GM18520 (cell line): ENCODE data around the gene PIBF1.
"Not testable (repeated sequence)": the region's sequence is repeated elsewhere in the genome, so short reads cannot be mapped to it uniquely, and the experiment has no call there.

ENCODE experiments used
- ATAC-seq: cut with Tn5 transposase; IDR thresholded peaks from one replicate; pipeline ENCODE4 v1.9.1; 2021; ENCODE audit not compliant: unreplicated experiment

PIBF1 gene

DNA sequence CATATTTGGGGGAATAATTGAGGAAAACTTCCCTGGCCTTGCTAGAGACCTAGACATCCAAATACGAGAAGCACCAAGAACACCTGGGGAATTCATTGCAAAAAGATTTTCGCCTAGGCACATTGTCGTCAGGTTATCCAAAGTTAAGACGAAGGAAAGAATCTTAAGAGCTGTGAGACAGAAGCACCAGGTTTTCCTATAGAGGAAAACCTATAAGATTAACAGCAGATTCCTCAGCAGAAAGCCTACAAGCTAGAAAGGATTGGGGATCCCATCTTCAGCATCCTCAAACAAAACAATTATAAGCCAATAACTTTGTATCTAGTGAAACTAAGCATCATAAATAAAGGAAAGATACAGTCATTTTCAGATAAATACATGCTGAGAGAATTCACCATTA lies 114.9 kb downstream of the PIBF1 start:
- no peak for ATAC-seq

DNA sequence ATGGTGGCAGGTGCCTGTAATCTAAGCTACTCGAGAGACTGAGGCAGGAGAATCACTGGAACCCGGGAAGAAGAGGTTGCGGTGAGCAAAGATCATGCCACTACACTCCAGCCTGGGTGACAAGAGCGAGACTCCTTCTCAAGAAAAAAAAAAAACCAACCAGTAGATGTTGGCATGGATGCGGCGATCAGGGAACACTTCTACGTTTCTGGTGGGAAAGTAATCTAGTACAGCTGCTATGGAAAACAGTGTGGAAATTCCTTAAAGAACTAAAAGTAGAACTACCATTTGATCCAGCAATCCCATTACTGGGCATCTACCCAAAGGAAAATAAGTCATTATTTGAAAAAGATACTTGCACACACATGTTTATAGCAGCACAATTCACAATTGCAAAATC lies 119.6 kb downstream of the PIBF1 start:
- not testable (repeated sequence) for ATAC-seq

DNA sequence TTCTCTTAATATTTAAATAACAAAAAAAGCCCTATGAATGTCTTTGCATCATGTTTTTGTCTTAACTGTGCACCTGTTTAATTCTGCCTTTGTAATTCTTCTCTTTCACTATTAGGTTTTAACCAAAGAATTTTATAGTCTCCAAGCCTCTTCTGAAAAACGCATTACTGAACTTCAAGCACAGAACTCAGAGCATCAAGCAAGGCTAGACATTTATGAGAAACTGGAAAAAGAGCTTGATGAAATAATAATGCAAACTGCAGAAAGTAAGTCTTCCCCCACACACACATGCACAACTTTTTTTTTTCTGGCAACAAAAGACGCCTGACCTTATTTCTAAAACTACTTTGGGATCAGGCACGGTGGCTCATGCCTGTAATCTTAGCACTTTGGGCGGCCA lies 126.5 kb downstream of the PIBF1 start:
- ATAC-seq = no peak

DNA sequence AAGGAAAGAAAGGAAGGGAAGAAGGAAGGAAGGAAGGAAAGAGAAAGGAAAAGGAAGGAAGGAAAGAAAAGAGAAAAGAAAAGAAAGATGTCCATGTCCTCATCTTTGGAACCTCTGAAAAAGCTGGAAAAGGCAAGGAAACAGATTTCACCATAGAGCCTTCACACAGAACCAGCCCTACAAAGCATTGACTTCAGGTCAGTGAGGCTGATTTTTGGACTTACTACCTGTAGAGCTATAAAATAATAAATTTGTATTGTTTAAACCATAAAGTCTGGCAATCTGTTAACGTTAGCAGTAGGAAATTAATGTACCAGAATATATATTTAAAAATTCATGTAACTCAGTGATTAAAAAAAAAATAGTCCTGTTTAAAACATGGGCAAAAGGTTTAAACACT lies 130.0 kb downstream of the PIBF1 start:
- ATAC-seq = no peak

DNA sequence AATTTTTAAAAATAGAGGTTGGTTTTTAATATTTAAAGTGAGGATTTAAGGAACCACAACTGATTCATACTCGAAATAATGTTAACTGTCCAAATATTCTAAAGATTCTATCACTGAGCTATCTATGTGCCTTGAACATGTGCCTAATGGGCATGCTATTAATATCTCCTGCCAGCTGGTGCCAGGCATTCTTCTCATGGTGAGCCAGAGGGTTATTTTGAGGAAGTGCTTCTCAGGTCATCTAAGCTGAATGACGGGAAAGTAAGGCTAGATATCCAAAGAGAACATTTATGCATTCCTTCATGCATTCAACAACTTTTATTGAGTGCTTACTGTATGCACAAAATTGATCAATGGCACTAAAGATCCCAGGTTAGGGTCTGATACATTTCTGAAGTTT lies 138.2 kb downstream of the PIBF1 start:
- no peak for ATAC-seq

DNA sequence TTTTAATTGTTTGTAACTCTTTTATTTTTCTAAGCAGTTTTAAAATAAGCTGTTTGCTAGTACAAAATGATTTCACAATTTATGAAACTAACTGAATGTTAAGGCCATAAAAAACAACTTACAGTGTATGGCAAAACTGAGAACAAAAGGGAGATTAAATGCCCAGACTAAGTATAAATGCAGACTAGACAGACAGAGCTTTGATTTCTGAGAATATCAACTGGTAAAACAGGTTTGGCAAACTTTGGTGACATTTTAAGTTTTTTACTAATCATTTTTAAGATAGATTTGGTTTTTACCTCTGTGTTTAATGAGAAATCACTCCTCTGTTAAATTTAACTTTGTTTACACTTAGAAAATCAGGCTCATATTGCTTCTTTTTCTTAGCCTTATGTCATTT lies 149.4 kb downstream of the PIBF1 start:
- no peak for ATAC-seq

DNA sequence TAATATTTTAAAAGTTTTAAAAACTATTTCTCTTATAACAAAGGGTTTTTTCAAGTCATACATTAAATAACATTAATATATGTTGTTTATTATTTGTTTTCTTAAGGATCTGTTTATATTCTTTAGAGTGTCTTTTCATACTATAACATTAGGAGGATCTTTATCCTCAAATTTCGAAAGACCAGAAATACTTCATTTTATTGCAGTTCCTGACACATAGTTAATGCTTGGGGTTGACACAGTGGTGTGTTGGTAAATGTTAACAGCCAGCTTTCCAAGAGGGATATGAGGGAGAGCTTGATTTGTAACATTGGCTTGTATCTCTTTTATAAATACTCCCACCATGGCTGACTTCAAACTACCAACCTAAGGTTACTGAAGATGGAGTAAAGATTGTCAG lies 150.3 kb downstream of the PIBF1 start:
- no peak for ATAC-seq

DNA sequence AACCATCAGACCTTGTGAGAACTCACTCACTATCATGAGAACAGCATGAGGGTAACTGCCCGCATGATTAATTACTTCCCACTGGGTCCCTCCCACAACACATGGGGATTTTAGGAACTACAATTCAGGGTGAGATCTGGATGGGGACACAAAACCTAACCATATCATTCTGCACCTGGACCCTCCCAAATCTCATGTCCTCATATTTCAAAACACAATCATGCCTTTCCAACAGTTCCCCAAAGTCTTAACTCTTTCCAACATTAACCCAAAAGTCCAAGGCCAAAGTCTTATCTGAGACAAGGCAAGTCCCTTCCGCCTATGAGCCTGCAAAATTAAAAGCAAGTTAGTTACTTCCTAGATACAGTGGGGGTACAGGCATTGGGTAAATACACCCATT lies 164.3 kb downstream of the PIBF1 start:
- ATAC-seq = not testable (repeated sequence)

DNA sequence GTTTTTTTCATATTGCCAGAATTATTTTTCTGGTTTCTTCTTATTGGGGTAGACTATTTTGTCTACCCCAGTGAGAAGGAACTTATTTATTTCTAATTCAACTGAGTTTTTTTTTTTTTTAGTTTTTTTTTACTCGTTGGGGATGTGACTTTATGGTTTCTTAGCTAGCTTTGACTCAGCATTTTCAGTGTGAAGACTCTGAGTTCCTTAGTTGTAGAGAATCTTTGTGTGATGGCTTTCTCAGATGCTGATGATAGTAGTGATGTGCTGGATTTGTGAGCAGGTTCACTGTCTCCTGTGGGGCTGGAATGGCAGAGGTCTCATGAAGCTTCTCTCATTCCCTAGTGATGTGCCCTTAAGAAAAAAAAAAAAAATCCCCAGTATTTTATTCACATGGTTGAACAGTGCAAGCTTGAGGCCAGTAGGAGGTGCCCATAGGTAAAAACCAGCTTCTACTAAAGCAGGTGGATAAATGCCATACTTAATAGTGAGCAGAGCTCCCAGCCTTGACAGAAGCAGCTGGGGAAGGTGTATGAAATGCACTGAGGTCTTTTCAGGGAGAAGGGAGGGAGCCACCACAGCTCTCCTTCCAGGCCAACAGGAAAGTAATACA lies 170.7 kb downstream of the PIBF1 start:
- ATAC-seq = no peak

DNA sequence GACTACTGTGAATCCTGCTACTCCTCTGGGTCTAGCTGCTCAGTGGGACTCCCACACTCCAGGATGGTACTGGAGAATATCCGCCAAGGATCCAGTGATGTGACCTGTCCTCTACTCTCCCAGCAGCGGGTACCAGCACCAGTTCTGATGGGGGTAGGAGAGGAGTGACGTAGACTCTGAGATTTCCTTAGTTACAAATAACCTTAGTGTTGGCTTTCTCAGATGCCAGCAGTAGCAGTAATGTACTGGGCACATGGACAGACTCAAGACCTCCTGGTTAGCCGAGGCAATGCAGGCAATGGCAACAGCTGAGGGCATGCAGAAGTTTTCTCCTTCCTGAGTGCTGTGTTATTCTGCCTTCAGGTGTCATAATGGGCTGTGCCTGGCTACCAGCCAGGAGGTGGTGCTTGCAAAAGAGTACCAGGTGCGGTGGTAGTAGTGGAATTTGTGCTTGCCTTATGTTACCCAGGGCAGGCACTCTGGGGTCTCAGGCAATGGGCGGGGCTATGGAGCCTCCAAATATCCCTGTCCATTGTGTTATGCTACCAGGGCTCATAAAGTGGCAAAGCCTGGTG lies 171.5 kb downstream of the PIBF1 start:
- no peak for ATAC-seq

DNA sequence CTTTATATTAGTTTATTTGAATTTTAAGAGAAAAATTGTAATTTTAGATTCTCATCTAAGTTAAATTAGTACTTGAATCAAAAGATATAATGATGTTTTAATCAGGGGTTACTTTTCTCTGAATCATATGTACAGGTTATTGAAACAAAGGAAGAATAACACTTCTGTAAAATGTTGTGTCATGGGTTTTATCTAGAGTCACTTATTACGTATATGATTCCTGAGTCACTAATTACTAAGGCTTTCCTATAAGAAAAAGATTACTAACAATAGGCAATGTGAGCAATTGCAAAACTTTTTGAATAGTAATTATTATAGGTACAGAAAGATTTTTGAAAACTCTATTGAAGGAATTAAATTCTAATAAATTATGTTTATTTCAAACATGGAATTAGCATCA lies 177.7 kb downstream of the PIBF1 start:
- no peak for ATAC-seq

DNA sequence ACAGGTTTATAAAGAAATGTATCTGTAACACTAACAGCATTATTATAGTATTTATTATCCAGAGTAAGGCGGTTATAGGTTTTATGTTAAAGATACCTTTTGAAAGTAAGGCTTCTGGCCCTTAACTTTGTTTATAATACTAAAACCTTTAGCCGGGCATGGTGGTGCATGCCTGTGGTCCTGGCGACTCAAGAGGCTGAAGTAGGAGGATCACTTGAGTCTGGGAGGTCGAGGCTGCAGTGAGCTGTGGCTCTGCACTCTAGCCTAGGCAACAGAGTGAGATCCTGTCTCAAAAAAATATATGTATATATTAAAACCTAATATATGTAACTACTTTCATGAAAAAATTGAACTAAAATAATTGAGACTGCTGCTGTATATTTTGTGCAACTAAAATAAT lies 178.2 kb downstream of the PIBF1 start:
- ATAC-seq = no peak

DNA sequence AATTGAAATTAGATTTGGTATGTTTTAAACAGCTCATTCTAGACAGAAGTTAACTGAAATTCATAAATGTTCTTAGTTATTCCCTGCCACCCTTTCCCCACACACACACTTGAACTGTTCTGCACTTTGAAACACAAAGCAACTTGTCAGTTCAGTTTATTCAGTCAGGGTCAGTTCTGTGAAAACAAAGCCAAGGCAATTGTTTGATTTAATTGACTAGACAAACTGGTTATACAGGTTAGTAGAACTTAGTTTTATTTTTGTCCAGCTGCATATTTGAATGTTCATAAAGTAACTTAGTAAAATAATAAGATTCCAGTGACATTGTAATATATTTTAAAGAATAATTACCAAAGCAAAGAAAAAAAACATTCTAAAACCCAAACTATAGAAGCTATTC lies 178.6 kb downstream of the PIBF1 start:
- no peak for ATAC-seq

DNA sequence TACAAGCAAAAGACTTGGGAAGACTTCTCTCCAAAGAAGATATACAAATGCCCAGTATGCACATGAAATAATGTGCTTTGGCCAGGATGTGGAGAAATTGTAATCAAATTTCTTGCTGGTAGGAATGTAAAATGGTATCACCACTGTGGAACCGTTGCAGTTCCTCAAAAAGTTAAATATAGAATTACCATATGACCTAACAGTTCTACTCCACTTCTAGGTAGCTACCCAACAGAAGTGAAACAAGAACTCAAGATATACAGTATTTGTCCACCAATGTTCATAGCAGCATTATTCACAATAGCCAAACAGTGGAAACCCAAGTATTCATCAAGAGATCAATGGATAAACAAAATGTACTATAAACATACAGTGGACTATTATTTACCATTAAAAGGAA lies 181.8 kb downstream of the PIBF1 start:
- no peak for ATAC-seq

DNA sequence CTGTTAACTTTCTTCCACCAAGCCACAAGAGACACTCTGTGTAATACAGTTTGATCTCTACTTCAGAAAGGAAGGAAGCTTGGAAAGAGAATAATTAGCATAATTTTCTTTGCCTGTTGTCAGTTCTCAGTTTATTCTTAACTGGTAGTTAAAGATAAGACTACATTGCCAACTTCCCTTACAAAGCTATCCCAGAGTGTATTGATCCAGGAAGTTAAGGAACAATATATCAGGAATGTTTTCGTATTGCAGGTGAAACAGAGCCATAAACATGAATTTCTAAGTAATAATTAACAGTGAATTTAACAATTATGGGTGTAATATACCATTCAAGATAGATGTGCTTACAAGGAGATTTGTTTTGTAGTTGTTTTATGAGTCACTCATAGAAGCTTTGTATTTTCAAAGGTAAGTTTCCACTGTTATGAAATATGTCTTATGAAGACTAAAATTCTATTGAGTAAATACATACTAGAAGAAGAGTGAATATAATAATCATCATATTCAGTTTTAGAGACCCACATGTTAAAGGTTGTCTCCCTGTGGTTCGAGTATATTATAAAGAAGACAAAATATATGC lies 188.5 kb downstream of the PIBF1 start:
- ATAC-seq = no peak

DNA sequence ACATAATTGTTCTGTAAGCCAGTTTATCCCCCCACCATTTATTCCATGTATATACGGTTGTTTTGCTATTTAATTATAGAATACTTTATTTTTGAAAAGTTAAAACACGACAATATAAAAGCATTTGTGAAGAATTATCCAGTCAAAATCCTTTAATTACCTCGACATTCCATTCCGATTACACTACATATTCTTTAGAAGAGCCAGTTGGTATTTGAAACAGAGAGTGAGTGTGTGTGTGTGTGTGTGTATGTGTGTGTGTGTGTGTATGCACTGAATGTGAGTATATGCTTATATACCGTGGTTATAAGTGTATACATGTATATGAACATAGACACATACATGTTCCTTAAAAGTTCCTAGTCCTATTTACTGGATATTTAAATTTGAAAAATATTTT lies 189.0 kb downstream of the PIBF1 start:
- ATAC-seq = no peak

DNA sequence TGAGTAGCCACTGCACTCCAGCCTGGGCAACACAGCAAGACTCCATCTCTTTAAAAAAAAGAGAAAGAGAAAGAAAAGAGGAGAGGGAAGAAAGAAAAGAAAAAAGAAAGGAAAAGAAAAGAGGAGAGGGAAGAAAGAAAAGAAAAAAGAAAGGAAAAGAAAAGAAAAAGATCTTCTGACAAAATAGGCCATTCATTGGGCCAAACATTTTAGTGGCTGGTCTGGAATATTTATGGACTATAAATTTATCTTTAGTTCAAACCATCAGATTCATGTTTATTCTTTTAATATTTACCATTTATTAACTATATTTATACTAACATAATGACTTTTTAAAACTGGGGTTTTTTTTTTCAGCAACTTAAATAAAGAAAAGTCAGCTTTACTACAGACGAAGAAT lies 191.3 kb downstream of the PIBF1 start:
- ATAC-seq = no peak

DNA sequence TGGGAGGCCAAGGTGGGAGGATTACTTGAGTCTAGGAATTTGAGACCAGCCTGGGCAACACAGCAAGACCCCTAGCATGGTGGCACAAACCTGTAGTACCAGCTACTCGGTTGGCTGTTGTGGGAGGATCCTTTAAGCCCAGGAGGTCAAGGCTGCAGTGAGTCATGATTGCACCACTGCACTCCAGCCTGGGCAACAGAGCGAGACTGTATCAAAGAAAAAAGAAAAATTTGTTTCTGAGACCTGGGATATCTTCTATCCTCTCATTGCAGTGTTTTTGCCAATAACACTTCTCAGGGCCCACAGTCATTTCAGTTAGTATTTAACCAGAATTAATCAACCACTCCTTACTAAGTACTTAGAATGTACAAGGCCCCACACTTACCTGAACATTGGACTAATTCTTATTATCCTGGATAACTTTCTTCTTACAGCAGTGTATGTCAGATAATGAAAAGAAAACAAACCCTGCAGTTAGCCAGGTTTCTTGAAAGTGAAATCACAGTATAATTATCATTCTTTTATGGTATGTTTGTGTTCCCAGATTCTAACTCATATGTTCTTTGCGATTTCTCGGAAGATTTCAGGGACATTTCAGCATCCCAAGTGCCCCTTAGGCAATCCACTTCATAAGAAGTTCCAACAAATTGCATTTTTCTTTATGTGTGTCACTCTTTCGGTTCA lies 201.3 kb downstream of the PIBF1 start:
- no peak for ATAC-seq

DNA sequence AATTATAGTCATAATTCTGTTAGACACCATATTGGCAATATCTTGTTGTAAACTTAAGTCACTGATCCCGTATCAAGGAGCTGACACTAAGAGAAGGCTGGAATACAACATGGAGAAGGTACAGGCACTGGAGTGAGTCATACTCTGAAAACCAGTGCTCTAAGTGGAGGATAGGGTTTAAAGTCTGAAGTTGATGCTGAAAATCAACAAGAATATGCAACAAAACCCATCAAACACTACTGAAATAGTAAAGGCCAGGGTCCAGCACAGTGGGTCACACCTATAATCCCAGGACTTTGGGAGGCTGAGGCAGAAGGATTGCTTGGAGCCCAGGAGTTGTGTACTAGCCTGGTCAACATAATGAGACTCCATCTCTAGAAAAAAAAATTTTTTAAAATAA lies 203.7 kb downstream of the PIBF1 start:
- no peak for ATAC-seq

DNA sequence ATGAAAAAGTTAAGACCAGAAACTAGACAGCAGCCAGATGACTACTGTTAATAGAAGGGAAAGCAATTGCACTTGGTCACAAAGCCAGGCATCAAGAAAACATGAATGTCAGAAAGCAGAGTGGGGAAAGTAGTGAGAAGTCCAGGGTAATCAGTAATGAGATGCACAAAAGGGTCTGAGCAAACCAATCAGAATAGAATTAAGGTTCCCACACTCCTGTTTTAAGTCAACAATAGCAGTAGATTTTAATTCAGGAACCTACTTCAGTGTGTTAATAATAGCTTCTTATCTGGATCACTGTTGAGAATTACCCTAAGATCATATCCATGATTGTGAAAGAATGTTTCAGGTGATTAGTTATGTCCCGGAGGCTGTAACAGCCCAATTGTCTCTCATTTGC lies 204.3 kb downstream of the PIBF1 start:
- no peak for ATAC-seq

DNA sequence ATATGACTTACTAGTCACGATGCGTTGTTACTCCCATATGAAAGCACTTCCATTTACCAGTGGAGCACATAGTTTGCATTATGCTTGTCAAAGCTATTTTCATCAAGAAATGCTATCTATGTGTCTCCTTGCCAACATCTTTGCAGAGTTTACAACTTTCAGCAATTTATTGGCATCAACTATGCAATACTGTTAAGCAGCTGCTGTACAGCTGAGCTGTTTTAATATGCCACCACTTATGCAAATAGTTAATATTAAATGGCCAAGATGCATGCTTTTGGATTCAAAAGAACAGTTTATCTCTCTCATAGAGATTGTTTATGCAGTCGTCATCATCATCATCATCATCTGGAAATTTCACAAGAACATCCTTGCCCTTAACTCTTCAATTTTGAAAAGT lies 209.0 kb downstream of the PIBF1 start:
- ATAC-seq = no peak

DNA sequence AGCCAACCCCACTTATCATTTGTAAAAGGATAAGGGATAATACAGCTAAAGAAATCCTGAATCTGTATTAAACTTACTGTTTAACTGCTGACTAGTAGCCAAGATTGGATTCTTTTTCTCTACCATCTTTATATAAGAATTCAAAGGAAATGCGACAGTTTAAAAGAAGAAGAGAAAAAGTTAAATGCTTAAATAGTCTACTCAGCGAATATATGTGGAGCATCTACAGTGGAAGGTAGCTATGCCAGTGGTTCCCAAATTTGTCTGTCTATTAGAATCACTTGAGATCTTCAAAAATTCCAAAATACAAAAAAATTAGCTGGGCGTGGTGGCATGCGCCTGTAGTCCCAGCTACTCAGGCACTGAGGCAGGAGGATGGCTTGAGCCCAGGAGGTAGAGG lies 216.1 kb downstream of the PIBF1 start:
- no peak for ATAC-seq
